Lung (tissue), 16 donors: ENCODE results near the gene NDUFB6. TPM values are rescaled to one million over a fixed set of nuclear protein-coding genes. Genes with fewer than 3 reads are reported as not detected.
A peak's percentile ranks its signal among the peaks of the same experiment; 100 is the strongest.

Experiments used
- ATAC-seq: fragments of 200-7000 bp; cut with Tn5 transposase; one replicate; pipeline ENCODE4 v1.9.1; 2020; ENCODE audit warnings: moderate number of reproducible peaks; ENCODE audit not compliant: insufficient read depth, low FRiP score
- DNase-seq, 3 donors: peaks; one replicate each; pipeline ENCODE4 v3.0.0-alpha.2; 2013 to 2017
- H3K27ac ChIP-seq, 2 donors: one replicate each; pipeline ENCODE4 v1.5.1; 2013; ENCODE audit warnings: mild to moderate bottlenecking in 2 of 2, moderate library complexity in 2 of 2, control low read depth in 1 of 2, inconsistent platforms in 1 of 2, low read depth in 1 of 2, low read length in 1 of 2
- H3K27me3 ChIP-seq, 3 donors: one replicate each; pipeline ENCODE4 v1.5.1; 2013; ENCODE audit warnings: low read length in 2 of 3; ENCODE audit not compliant: control insufficient read depth in 3 of 3, insufficient read depth in 3 of 3
- H3K36me3 ChIP-seq, 4 donors: one replicate each; pipeline ENCODE4 v1.5.1; 2013; ENCODE audit warnings: low read length in 4 of 4, mild to moderate bottlenecking in 1 of 4, moderate library complexity in 1 of 4; ENCODE audit not compliant: control insufficient read depth in 4 of 4, insufficient read depth in 4 of 4
- H3K4me1 ChIP-seq, 5 donors: one replicate each; pipeline ENCODE4 v1.5.1; 2013; ENCODE audit warnings: low read length in 5 of 5, mild to moderate bottlenecking in 2 of 5, moderate library complexity in 1 of 5; ENCODE audit not compliant: control insufficient read depth in 5 of 5, insufficient read depth in 5 of 5
- H3K4me3 ChIP-seq: one replicate; pipeline ENCODE4 v1.5.1; 2013; ENCODE audit warnings: mild to moderate bottlenecking, control low read depth, moderate library complexity
- H3K9ac ChIP-seq, 2 donors: one replicate each; pipeline ENCODE4 v1.5.1; 2013; ENCODE audit warnings: low read length in 2 of 2, control low read depth in 1 of 2; ENCODE audit not compliant: insufficient read depth in 1 of 2
- H3K9me3 ChIP-seq, 4 donors: one replicate each; pipeline ENCODE4 v1.5.1; 2013; ENCODE audit warnings: low read length in 3 of 4, mild to moderate bottlenecking in 1 of 4, moderate library complexity in 1 of 4; ENCODE audit not compliant: control insufficient read depth in 4 of 4, insufficient read depth in 3 of 4
- CTCF ChIP-seq: IDR thresholded peaks from 2 replicates; pipeline ENCODE4 v1.5.1; 2012; ENCODE audit warnings: mild to moderate bottlenecking; ENCODE audit errors: control extremely low read depth, extremely low read depth
- WGBS, 2 donors: extraction: QIAGEN DNeasy Blood & Tissue Kit; methylation state at CpG; one replicate each; pipeline ENCODE4 v1.1.7; 2013; 5-methylcytosine and 5-hydroxymethylcytosine counted together
- long read RNA-seq, 5 donors: transcript quantifications; one replicate each; lab custom pipeline, GENCODE V29; 2026
- polyA plus RNA-seq, 2 donors: library from polyadenylated mRNA; stranded (reverse); fragments of 200-250 nt; gene quantifications; one replicate each; pipeline ENCODE4 v1.2.1, GENCODE V29; 2013
- total RNA-seq, 2 donors: library from RNA; depleted of rRNA in 1 of 2; stranded (reverse); fragments of >200 nt in 1 of 2; gene quantifications; one replicate each; pipeline ENCODE4 v1.2.1, GENCODE V29; 2014 to 2021
- donor health status: control.
- donor health status: control.
- donor health status: Bipolar disorder and iron deficiency.
- donor health status: healthy.
- donor health status: DM: yes; HTN: yes; CAD: no.

NDUFB6 gene
- total RNA-seq = 10 to 100 TPM; 40.6 to 48.6 TPM
- polyA plus RNA-seq = 10 to 100 TPM; 34.4 to 43.9 TPM
- long read RNA-seq, donor 1, transcript NDUFB6-203 (4 exons, 1,366 nt) = major isoform, 122 of 131 reads
- long read RNA-seq, donor 1, partial matches to known transcripts = 0 of 131 reads
- long read RNA-seq, donor 1, other reads (novel, unspliced or antisense) = 7 of 131 reads
- long read RNA-seq, donor 2, transcript NDUFB6-203 (4 exons, 1,366 nt) = major isoform, 46 of 48 reads
- long read RNA-seq, donor 2, partial matches to known transcripts = 0 of 48 reads
- long read RNA-seq, donor 2, other reads (novel, unspliced or antisense) = 0 of 48 reads
- long read RNA-seq, donor 3, transcript NDUFB6-203 (4 exons, 1,366 nt) = major isoform, 70 of 73 reads
- long read RNA-seq, donor 3, partial matches to known transcripts = 0 of 73 reads
- long read RNA-seq, donor 3, other reads (novel, unspliced or antisense) = 0 of 73 reads
- long read RNA-seq, donor 4, transcript NDUFB6-203 (4 exons, 1,366 nt) = major isoform, 52 of 57 reads
- long read RNA-seq, donor 4, partial matches to known transcripts = 0 of 57 reads
- long read RNA-seq, donor 4, other reads (novel, unspliced or antisense) = 0 of 57 reads
- long read RNA-seq, donor 5, transcript NDUFB6-203 (4 exons, 1,366 nt) = major isoform, 117 of 127 reads
- long read RNA-seq, donor 5, partial matches to known transcripts = 0 of 127 reads
- long read RNA-seq, donor 5, other reads (novel, unspliced or antisense) = 5 of 127 reads

GRCh38 chr9:32572900-32573523, at the start of gene NDUFB6:
Gene NDUFB6 (minus strand): TSS chr9:32573159. CDS start chr9:32573060, 99 bp downstream.
- no peak for TF ChIP-seq CTCF
- H3K9ac ChIP-seq = peak within 1 kb of the TSS; percentile 94 to 98
- ATAC-seq (peak; percentile 98), DNase-seq (peak; percentile 96 to 98 (median 96))
- WGBS, 2 donors = 0% methylated on average over 36 of the region's 36 CpGs
- H3K27ac ChIP-seq = peak within 1 kb of the TSS; percentile 86 to 97
- H3K9me3 ChIP-seq = no peaks in the 10 kb centered on the region
- peaks cover 0 to 21% (median 5%) of the 10 kb centered on the region in 5 donors for H3K4me1 ChIP-seq
- peaks cover 0 to 7% (median 0%) of the 10 kb centered on the region in 3 donors for H3K27me3 ChIP-seq
- peaks cover 0 to 4% (median 2%) of the 10 kb centered on the region in 4 donors for H3K36me3 ChIP-seq
- peak within 1 kb of the TSS; percentile 91 for H3K4me3 ChIP-seq

GRCh38 chr9:32618261-32618660, 45.3 kb upstream of the NDUFB6 start:
- Histone ChIP-seq H3K9ac (no peak overlapping the region), H3K9me3 (peaks cover 0 to 3% (median 0%) of the 10 kb centered on the region in 4 donors), H3K27ac (no peak overlapping the region), H3K4me3 (no peak overlapping the region), H3K36me3 (no peaks in the 10 kb centered on the region), H3K4me1 (no peaks in the 10 kb centered on the region), H3K27me3 (no peaks in the 10 kb centered on the region)
- ATAC-seq (no peak), DNase-seq (no peak)
- no peak for TF ChIP-seq CTCF
- 74 to 78% methylated on average over 5 of the region's 5 CpGs for WGBS, 2 donors

- ATAC-seq = no peak
Measured at GRCh38 chr9:32606811-32607210, 33.9 kb upstream of the NDUFB6 start.

More at GRCh38 chr9:32606811-32607210, 33.9 kb upstream of the NDUFB6 start:
- Histone ChIP-seq H3K4me1 (no peaks in the 10 kb centered on the region), H3K9ac (no peak overlapping the region), H3K27ac (no peak overlapping the region), H3K9me3 (peaks cover 0 to 2% (median 0%) of the 10 kb centered on the region in 4 donors), H3K36me3 (no peaks in the 10 kb centered on the region), H3K4me3 (no peak overlapping the region), H3K27me3 (no peaks in the 10 kb centered on the region)
- TF ChIP-seq CTCF = no peak
- 55 to 69% methylated on average over 2 of the region's 2 CpGs for WGBS, 2 donors
- no peak for DNase-seq
